Neuronal stem cell (in vitro differentiated cells): ENCODE data around the gene GDAP1L1.

ENCODE experiments used
- DNase-seq: peaks from one replicate; pipeline ENCODE4 v3.0.0-alpha.2; 2013; ENCODE audit warnings: low spot score
- H2AFZ ChIP-seq: one replicate; pipeline ENCODE4 v1.6.1; 2013; ENCODE audit warnings: mild to moderate bottlenecking, low read length, inconsistent platforms
- H2AK5ac ChIP-seq: 2 replicates; pipeline ENCODE4 v1.6.1; 2013; ENCODE audit warnings: low read depth, mild to moderate bottlenecking, inconsistent platforms, low read length, moderate library complexity, mixed read lengths
- H2BK120ac ChIP-seq: 2 replicates; pipeline ENCODE4 v1.6.1; 2013; ENCODE audit warnings: low read depth, mild to moderate bottlenecking, inconsistent platforms, low read length, moderate library complexity, mixed read lengths
- H2BK12ac ChIP-seq: one replicate; pipeline ENCODE4 v1.6.1; 2013; ENCODE audit warnings: low read length, inconsistent platforms
- H2BK15ac ChIP-seq: 2 replicates; pipeline ENCODE4 v1.6.1; 2013; ENCODE audit warnings: mild to moderate bottlenecking, low read length, inconsistent platforms, mixed read lengths
- H2BK5ac ChIP-seq: one replicate; pipeline ENCODE4 v1.6.1; 2013; ENCODE audit warnings: inconsistent platforms, mild to moderate bottlenecking, low read length, moderate library complexity
- H3K14ac ChIP-seq: one replicate; pipeline ENCODE4 v1.6.1; 2013; ENCODE audit warnings: low read length, inconsistent platforms
- H3K18ac ChIP-seq: 2 replicates; pipeline ENCODE4 v1.6.1; 2013; ENCODE audit warnings: low read length, inconsistent platforms
- H3K23ac ChIP-seq: 2 replicates; pipeline ENCODE4 v1.6.1; 2013; ENCODE audit warnings: low read depth, mild to moderate bottlenecking, mixed read lengths, low read length, inconsistent platforms; ENCODE audit not compliant: poor library complexity
- H3K27ac ChIP-seq: replicated peaks from 3 replicates; pipeline ENCODE4 v1.5.1; 2013; ENCODE audit warnings: low read length, inconsistent platforms
- H3K27me3 ChIP-seq, 3 experiments: 2 replicates each; pipeline ENCODE4 v1.6.1; 2013; ENCODE audit warnings: low read length in 3 of 3, mild to moderate bottlenecking in 2 of 3, inconsistent platforms in 1 of 3, low read depth in 1 of 3, mixed read lengths in 1 of 3, moderate library complexity in 1 of 3; ENCODE audit not compliant: control insufficient read depth in 3 of 3, insufficient read depth in 3 of 3
- H3K36me3 ChIP-seq, 2 donors: replicated peaks in 1 of 2; 2 replicates each; pipeline ENCODE4 v1.6.1; 2013; ENCODE audit warnings: low read length in 2 of 2; ENCODE audit not compliant: control insufficient read depth in 2 of 2, insufficient read depth in 2 of 2
- H3K4ac ChIP-seq: 2 replicates; pipeline ENCODE4 v1.6.1; 2013; ENCODE audit warnings: inconsistent platforms, mild to moderate bottlenecking, low read length, moderate library complexity
- H3K4me1 ChIP-seq, 2 donors: 1 replicate in 1 of 2; 2 replicates in 1 of 2; pipeline ENCODE4 v1.6.1; 2013; ENCODE audit warnings: low read length in 2 of 2, low read depth in 1 of 2; ENCODE audit not compliant: control insufficient read depth in 2 of 2, insufficient read depth in 1 of 2
- H3K4me2 ChIP-seq: one replicate; pipeline ENCODE4 v1.6.1; 2013; ENCODE audit warnings: mild to moderate bottlenecking, low read length, inconsistent platforms; ENCODE audit not compliant: insufficient read depth, poor library complexity, severe bottlenecking
- H3K4me3 ChIP-seq, 2 donors: 2 replicates each; pipeline ENCODE4 v1.5.1; 2013; ENCODE audit warnings: low read length in 2 of 2, mild to moderate bottlenecking in 2 of 2, inconsistent platforms in 1 of 2, moderate library complexity in 1 of 2
- H3K79me1 ChIP-seq: one replicate; pipeline ENCODE4 v1.6.1; 2013; ENCODE audit warnings: low read depth, mild to moderate bottlenecking, inconsistent platforms, low read length, moderate library complexity
- H3K9ac ChIP-seq: one replicate; pipeline ENCODE4 v1.6.1; 2013; ENCODE audit warnings: mild to moderate bottlenecking, low read depth, low read length, inconsistent platforms; ENCODE audit not compliant: poor library complexity
- H3K9me3 ChIP-seq, 2 donors: replicated peaks in 1 of 2; 2 replicates each; pipeline versions ENCODE3 to v1.6.1; 2013; ENCODE audit warnings: low read length in 2 of 2, mild to moderate bottlenecking in 2 of 2, inconsistent platforms in 1 of 2, low read depth in 1 of 2, mixed read lengths in 1 of 2, moderate library complexity in 1 of 2; ENCODE audit not compliant: control insufficient read depth in 2 of 2, insufficient read depth in 1 of 2
- H4K8ac ChIP-seq: one replicate; pipeline ENCODE4 v1.6.1; 2013; ENCODE audit warnings: low read depth, mild to moderate bottlenecking, inconsistent platforms, low read length, moderate library complexity
- H4K91ac ChIP-seq: one replicate; pipeline ENCODE4 v1.6.1; 2013; ENCODE audit warnings: low read length, low read depth, mild to moderate bottlenecking, inconsistent platforms; ENCODE audit not compliant: poor library complexity
- WGBS, 2 donors: extraction: QIAGEN DNeasy Blood & Tissue Kit; methylation state at CpG; one replicate each; pipeline ENCODE4 v1.1.7; 2013; ENCODE audit warnings: missing lambda C conversion rate in 2 of 2, mixed read lengths in 1 of 2; ENCODE audit not compliant: insufficient read length in 2 of 2, insufficient replicate concordance in 1 of 2; ENCODE audit errors: extremely low coverage in 2 of 2; 5-methylcytosine and 5-hydroxymethylcytosine counted together

Gene GDAP1L1

DNA sequence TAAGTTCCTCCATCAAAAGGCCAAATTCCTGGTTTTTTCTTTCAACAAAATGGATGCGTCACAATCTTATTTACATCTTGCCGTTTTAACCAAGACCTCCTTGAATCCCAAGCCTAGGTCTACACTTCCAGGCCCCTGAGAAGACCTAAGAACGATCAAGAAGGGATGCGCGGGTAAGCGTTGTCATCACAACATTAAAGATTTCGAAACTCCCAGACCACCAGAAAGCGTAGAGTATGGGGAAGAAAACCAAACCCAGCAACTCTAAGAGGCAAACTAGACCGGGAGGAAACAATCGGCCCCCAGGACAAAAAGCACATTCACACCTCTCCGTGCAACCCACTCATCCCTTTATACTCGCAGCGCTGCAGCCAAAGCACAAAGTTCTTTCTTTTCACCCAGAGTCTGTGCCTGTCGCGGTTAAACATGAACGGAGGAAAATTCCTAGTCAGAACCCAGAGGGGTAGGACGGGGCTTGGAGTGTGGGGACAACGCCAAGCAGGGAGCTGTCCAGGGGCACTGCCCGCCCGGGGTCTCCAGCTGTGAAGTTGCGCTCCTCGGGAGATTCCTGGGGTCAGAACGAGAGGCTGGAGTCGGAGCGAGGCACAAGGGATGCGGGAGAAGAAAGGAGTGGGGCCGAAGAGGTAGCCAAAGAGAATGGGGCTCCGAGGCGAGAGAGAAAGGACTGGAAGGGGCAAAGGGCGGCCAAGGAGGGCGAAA lies 37.3 kb upstream of the GDAP1L1 start:
- Histone ChIP-seq H4K8ac (no peak overlapping the region), H3K4me1 (peaks cover 4 to 17% of the 10 kb centered on the region in 2 donors), H3K14ac (peak overlapping the region; percentile 77), H3K23ac (peak overlapping the region; percentile 86), H2BK15ac (peak overlapping the region; percentile 45), H3K36me3 (peaks cover 4 to 24% of the 10 kb centered on the region in 2 donors), H2AFZ (peak overlapping the region; percentile 91), H3K27ac (peak overlapping the region; percentile 86), H3K9ac (peak overlapping the region; percentile 97), H2BK12ac (no peak overlapping the region), H3K79me1 (peaks cover 2% of the 10 kb centered on the region), H2BK5ac (peak overlapping the region; percentile 85), H3K18ac (peak overlapping the region; percentile 94), H4K91ac (peak overlapping the region; percentile 22), H3K4me3 (peak overlapping the region; percentile 76 to 94), H3K4me2 (peak overlapping the region; percentile 69), H2AK5ac (peak overlapping the region; percentile 35), H2BK120ac (peak overlapping the region; percentile 85), H3K4ac (no peak overlapping the region), H3K9me3 (no peaks in the 10 kb centered on the region), H3K27me3 (no peaks in the 10 kb centered on the region)
- WGBS, 2 donors: no CpG with 5 or more reads among the region's 31 CpGs
- DNase-seq: peak; percentile 47

DNA sequence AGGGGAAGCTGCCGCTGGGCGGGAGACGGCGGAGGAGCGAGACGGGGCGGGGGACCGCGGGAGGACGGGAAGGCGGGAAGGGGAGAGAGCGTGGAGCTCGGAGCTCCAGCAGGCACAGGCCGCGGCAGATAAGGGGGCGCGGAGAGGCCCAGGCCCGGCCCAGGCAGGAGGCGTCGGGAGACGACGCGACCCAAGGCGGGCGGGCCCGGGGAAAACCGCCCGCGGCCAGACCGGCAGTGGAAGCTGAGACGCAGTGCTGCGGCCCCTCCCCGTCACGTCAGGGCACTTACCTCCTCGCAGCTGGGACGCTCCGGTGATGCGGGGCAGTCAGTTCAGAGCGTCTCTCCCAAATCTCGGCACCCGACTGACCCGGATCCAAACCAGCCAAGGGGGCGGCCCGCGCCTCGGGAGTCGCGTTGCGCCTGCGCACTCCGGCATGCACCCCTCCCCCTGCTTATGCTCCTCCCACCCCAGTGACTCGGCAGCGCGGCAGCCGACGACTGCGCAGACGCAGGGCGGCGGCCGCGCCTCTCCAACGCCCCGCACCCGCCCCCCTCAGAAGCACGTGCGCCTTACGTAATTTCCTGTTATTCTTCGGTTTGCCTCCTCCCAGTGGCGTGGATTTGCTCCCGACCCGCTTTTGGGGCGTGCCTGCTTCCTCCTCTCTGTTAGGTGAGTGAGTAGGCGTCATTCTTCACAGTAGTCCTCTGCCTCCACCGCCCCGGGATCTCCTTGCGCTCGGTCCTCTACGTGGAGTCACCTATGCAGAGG lies 36.5 kb upstream of the GDAP1L1 start, which contains the start of gene OSER1:
TSS of gene OSER1 (minus strand) at position 366 of the 771 bp plus-strand sequence. CDS start 3,814 bp downstream, outside the sequence.
- no peaks in the 10 kb centered on the region for H3K9me3 ChIP-seq
- peak within 1 kb of the TSS; percentile 92 for H2AFZ ChIP-seq
- peak within 1 kb of the TSS; percentile 77 for H3K14ac ChIP-seq
- H3K4ac ChIP-seq: no peak within 1 kb of the TSS
- peak within 1 kb of the TSS; percentile 72 for H3K4me2 ChIP-seq
- peak within 1 kb of the TSS; percentile 97 for H3K9ac ChIP-seq
- peak; percentile 97 for DNase-seq
- peak within 1 kb of the TSS; percentile 35 for H2AK5ac ChIP-seq
- peak within 1 kb of the TSS; percentile 45 for H2BK15ac ChIP-seq
- H3K79me1 ChIP-seq: peaks cover 2% of the 10 kb centered on the region
- H3K4me1 ChIP-seq: peaks cover 4 to 17% of the 10 kb centered on the region in 2 donors
- H3K4me3 ChIP-seq: peak within 1 kb of the TSS; percentile 76 to 94
- WGBS, 2 donors: no CpG with 5 or more reads among the region's 79 CpGs
- peak within 1 kb of the TSS; percentile 86 for H3K23ac ChIP-seq
- peak within 1 kb of the TSS; percentile 85 for H2BK120ac ChIP-seq
- no peak within 1 kb of the TSS for H4K8ac ChIP-seq
- peak within 1 kb of the TSS; percentile 85 for H2BK5ac ChIP-seq
- peak within 1 kb of the TSS; percentile 94 for H3K18ac ChIP-seq
- H3K27ac ChIP-seq: peak within 1 kb of the TSS; percentile 86
- H2BK12ac ChIP-seq: no peak within 1 kb of the TSS
- no peaks in the 10 kb centered on the region for H3K27me3 ChIP-seq
- peak within 1 kb of the TSS; percentile 22 for H4K91ac ChIP-seq
- peaks cover 1 to 17% of the 10 kb centered on the region in 2 donors for H3K36me3 ChIP-seq

DNA sequence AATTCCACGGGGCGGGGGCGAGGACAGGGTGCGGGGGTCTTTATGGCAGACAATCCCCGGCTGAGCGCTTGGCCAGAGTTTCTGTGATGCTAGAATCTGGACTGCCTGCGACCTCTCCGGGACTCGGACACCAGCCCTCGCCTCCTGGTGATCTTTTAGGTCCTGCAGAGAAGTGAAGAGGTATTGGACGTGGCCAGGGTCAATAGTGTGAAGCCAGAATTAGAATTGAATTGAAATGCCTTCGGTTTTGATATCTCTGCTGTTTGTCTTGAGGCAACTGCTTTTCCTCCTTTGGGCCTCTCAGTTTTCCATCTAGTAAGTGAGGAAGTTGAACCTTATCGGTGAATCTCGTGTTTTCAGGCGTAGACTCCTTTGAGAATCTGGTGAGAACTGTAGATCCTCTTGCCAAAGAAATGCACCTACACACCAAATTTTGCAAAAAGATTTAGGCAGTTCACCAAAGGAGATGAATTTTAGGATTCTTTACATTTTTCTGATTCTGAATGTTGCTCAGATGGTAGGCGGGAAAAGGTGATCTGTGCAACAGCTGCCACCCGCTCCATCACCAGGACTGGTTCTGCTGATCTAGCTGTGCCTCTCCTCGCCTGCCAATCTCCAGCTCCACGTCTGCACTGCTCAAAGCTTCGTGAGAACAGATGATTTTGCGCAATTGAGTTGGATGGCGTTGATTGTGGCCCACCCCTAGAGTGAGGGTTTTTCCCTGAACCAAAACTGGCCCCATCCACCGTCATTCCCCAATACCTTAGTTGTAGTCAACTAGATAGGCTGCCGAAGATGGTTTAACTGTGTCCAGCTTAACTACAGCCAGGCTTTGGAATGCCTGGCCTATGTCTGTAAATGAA lies 35.7 kb upstream of the GDAP1L1 start:
- Histone ChIP-seq H4K91ac (no peak overlapping the region), H4K8ac (no peak overlapping the region), H2AK5ac (no peak overlapping the region), H3K14ac (no peak overlapping the region), H3K36me3 (peaks cover 0 to 10% of the 10 kb centered on the region in 2 donors), H3K4me1 (peaks cover 4 to 15% of the 10 kb centered on the region in 2 donors), H3K18ac (peak overlapping the region; percentile 61), H2BK12ac (no peak overlapping the region), H2BK15ac (no peak overlapping the region), H3K23ac (no peak overlapping the region), H3K4me2 (peak overlapping the region; percentile 72), H3K79me1 (peaks cover 2% of the 10 kb centered on the region), H3K27ac (peak overlapping the region; percentile 42), H3K4me3 (peak overlapping the region; percentile 76 to 83), H2BK5ac (no peak overlapping the region), H2AFZ (peak overlapping the region; percentile 92), H3K4ac (no peak overlapping the region), H3K9ac (no peak overlapping the region), H3K9me3 (no peaks in the 10 kb centered on the region), H3K27me3 (no peaks in the 10 kb centered on the region), H2BK120ac (no peak overlapping the region)
- WGBS, 2 donors: no CpG with 5 or more reads among the region's 24 CpGs
- no peak for DNase-seq
